ENCODE results near the gene XAB2.
A peak's percentile ranks its signal among the peaks of the same experiment; 100 is the strongest.

Gene XAB2

DNA sequence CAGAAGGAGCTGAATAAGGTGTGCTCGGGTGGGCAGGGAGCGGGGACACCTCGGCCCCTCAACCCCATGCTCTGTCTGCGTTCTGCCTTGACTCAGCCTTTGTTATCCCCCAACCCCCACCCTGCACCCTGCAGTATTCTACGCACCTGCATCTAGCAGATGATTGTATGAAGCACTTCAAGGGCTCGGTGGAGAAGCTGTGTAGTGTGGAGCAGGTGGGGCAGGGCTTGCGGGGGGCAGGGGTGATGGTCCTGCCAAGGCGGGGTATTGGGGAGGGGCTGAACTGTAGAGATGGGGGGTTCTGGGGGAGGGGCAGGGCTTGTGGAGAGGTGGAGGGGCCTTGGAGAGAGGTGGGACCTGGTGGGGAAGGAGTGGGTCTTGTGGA lies 13.7 kb upstream of the XAB2 start:
- TF ChIP-seq, protein P1, sequence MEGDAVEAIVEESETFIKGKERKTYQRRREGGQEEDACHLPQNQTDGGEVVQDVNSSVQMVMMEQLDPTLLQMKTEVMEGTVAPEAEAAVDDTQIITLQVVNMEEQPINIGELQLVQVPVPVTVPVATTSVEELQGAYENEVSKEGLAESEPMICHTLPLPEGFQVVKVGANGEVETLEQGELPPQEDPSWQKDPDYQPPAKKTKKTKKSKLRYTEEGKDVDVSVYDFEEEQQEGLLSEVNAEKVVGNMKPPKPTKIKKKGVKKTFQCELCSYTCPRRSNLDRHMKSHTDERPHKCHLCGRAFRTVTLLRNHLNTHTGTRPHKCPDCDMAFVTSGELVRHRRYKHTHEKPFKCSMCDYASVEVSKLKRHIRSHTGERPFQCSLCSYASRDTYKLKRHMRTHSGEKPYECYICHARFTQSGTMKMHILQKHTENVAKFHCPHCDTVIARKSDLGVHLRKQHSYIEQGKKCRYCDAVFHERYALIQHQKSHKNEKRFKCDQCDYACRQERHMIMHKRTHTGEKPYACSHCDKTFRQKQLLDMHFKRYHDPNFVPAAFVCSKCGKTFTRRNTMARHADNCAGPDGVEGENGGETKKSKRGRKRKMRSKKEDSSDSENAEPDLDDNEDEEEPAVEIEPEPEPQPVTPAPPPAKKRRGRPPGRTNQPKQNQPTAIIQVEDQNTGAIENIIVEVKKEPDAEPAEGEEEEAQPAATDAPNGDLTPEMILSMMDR (conservative IDR thresholded peaks at IDR 0.05; ENCODE audit: low read depth, low read length) = no peak
- no peak for DNase-seq (ENCODE audit: low read depth)
- no peak overlapping the region for H3K4me3 ChIP-seq (ENCODE audit: low read depth, low read length)

DNA sequence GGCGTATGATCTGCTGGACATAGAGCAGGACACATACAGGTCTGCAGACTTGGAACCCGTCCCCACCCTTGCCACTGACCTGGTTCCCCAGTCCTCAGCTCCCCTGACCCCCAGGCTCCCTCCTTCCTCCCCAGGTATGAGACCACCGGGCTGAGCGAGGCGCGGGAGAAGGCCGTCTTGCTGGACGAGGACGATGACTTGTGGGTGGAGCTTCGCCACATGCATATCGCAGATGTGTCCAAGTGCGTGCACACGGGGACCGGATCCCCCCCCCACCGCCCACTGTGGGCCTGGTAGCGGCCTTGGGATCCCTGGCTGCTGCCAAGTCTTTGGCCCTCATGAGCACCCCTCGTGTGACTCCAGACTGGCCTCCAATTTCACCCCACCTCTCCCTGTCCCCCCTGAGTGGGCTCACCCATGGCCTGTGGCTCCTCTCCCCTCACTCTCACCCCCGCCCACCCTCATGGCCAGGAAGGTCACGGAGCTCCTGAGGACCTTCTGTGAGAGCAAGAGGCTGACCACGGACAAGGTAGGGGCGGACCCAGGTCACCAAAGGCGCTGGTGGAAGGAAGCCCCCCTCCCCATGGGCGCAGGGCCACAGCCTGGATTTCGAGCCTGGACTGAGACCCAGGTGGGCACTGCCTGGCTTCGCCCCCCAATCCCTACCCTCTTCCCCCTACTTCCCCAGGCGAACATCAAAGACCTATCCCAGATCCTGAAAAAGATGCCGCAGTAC lies 13.1 kb upstream of the XAB2 start:
- TF ChIP-seq, protein P1 (conservative IDR thresholded peaks at IDR 0.05; ENCODE audit: low read depth, low read length) = no peak
- no peak overlapping the region for H3K4me3 ChIP-seq (ENCODE audit: low read depth, low read length)
- no peak for DNase-seq (ENCODE audit: low read depth)

DNA sequence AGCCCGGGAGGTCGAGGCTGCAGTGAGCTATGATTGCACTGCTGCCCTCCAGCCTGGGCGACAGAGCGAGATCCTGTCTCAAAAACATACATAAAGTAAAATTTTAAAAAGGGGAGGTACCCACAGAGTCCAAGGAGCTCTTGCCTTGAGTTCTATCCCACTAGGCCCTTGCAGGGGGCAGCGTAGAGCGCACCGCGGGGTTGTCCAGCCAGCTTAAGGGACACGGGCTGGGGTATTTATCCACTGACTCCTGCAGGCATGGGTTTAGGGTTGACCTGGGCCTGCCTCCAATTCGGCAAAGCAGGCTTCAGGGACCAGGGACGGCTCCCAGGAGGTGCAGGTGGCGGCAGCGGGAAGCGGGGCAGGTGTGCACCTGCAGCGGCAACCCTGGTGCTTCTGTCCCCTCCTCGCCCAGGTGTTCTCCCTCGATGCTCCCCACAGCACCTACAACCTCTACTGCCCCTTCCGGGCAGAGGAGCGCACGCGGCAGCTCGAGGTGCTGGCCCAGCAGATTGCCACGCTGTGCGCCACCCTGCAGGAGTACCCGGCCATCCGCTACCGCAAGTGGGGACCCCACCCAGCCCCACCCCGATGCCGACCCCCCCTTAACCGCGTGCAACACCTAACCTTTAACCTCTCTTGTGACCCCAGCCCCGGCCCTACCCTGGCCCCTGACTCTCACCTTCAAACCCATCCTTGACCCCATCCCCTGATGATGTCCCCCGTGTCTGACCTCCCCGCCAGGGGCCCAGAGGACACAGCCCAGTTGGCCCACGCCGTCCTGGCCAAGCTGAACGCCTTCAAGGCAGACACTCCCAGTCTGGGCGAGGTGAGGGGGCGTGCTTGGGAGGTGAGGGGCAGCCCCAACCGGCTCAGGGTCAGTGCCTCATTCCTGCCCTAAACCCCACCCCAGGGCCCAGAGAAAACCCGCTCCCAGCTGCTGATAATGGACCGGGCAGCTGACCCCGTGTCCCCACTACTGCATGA lies 12.2 kb upstream of the XAB2 start:
- TF ChIP-seq, protein P1 (conservative IDR thresholded peaks at IDR 0.05; ENCODE audit: low read depth, low read length) = peak; percentile 28
- peak; percentile 12 for DNase-seq (ENCODE audit: low read depth)
- no peak overlapping the region for H3K4me3 ChIP-seq (ENCODE audit: low read depth, low read length)

DNA sequence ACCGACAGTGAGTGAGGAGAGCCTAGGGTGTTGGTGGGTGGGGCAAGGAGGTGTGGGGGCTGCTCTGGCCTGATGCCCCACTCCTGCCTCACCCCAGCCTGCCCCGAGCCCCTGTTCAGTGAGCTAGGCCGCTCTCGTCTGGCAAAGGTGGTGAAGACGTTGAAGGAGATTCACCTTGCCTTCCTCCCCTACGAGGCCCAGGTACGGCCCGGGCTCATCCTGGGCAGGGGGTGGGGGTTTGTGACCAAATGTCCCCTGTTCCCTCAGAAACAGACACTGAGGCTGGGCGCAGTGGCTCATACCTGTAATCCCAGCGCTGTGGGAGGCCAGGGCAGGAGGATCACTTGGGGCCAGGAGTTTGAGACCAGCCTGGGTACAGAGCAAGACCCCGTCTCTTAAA lies 11.5 kb upstream of the XAB2 start:
- H3K4me3 ChIP-seq (ENCODE audit: low read depth, low read length) = no peak overlapping the region
- TF ChIP-seq, protein P1 (conservative IDR thresholded peaks at IDR 0.05; ENCODE audit: low read depth, low read length) = no peak
- DNase-seq (ENCODE audit: low read depth) = no peak

DNA sequence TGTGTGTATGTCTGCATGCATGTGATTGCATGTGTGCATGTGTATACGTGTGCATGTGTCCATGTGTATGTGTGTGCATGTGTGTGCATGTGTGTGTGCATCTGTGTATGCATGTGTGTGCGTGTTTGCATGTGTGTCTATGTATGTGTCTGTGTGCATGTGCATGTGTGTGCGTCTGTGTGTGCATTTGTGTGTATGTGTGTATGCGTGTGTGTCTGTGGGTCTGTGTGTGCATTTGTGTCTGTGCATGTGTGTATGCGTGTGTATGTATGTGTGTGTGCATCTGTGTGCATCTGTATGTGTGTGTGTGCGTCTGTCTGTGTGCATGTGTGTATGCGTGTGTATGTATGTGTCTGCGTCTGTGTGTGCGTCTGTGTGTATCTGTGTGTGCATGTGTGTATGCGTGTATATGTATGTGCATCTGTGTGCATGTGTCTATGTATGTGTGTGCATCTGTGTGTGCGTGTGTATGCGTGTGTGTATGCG lies 10.6 kb upstream of the XAB2 start:
- H3K4me3 ChIP-seq (ENCODE audit: low read depth, low read length) = no peak overlapping the region
- TF ChIP-seq, protein P1 (conservative IDR thresholded peaks at IDR 0.05; ENCODE audit: low read depth, low read length) = no peak
- DNase-seq (ENCODE audit: low read depth) = no peak

DNA sequence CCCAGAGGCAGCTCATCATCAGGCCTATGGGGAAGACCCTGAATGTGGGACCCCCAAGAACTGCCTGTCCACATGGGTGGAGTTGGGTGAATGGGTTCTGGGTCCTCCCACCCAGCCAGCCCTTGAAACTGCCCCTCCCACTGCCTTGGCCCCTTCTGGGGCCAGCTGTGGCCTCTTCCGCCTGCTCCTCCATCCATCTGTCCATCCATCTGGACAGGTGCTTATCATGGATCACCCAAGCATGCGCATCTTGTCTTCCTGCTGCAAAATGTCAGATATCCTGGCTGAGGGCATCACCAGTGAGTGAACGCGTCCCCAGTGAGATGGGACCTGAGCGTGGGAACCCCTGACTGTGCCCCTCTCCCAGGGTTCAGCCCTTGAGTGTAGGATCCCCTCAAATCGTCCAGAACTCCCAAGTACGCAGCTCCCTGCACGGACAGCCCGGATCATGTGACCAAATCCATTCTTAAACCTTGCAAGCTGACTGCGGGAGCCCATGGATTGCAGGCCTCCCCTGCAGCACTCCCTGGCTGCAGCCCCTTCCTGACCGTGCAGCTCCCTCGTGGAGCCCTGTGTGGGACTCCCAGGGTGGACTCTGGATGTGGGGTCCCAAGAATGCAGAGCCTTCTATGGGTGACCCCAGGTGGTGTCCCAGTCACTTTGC lies 9.6 kb upstream of the XAB2 start:
- DNase-seq (ENCODE audit: low read depth) = no peak
- H3K4me3 ChIP-seq (ENCODE audit: low read depth, low read length) = no peak overlapping the region
- TF ChIP-seq, protein P1 (conservative IDR thresholded peaks at IDR 0.05; ENCODE audit: low read depth, low read length) = no peak

Measured in choroid plexus epithelial cell (primary cell).